Measurements from ENCODE around the gene ABHD16B. TPM values are rescaled to one million over a fixed set of nuclear protein-coding genes. Genes with fewer than 3 reads are reported as not detected.

ABHD16B gene
- total and polyA plus RNA-seq, 9 donors: not detected

GRCh38 chr20:63833776-63834490 is 27.4 kb upstream of the ABHD16B start:
- H3K36me3 ChIP-seq (ENCODE audit: control insufficient read depth, insufficient read depth, low read length): no peaks in the 10 kb centered on the region
- 66% methylated on average over 15 of the region's 20 CpGs for WGBS (ENCODE audit: insufficient coverage)
- H3K4me3 ChIP-seq (ENCODE audit: low read length): no peak overlapping the region
- H3K27me3 ChIP-seq (ENCODE audit: control insufficient read depth, insufficient read depth, low read length): peaks cover 7% of the 10 kb centered on the region
- H3K27ac ChIP-seq (ENCODE audit: low read length): peak overlapping the region; percentile 98
- no peaks in the 10 kb centered on the region for H3K9me3 ChIP-seq (replicated peaks; ENCODE audit: control insufficient read depth, low read depth, low read length)
- H3K4me1 ChIP-seq (ENCODE audit: control insufficient read depth, insufficient read depth, low read length): peaks cover 72% of the 10 kb centered on the region
- DNase-seq: no peak

- peak; percentile 38 for DNase-seq
- Histone ChIP-seq H3K4me3 (ENCODE audit: low read length) (no peak overlapping the region), H3K27me3 (ENCODE audit: control insufficient read depth, insufficient read depth, low read length) (peaks cover 3% of the 10 kb centered on the region), H3K4me1 (ENCODE audit: control insufficient read depth, insufficient read depth, low read length) (peaks cover 69% of the 10 kb centered on the region), H3K9me3 (replicated peaks; ENCODE audit: control insufficient read depth, low read depth, low read length) (no peaks in the 10 kb centered on the region), H3K36me3 (ENCODE audit: control insufficient read depth, insufficient read depth, low read length) (no peaks in the 10 kb centered on the region), H3K27ac (ENCODE audit: low read length) (peak overlapping the region; percentile 98)
- WGBS (ENCODE audit: insufficient coverage): 88% methylated on average over 4 of the region's 9 CpGs
These were observed 26.8 kb upstream of the ABHD16B start for GRCh38 chr20:63834491-63834880.

- H3K27me3 ChIP-seq (ENCODE audit: control insufficient read depth, insufficient read depth, low read length): no peaks in the 10 kb centered on the region
- H3K4me3 ChIP-seq (ENCODE audit: low read length): no peak overlapping the region
- WGBS (ENCODE audit: insufficient coverage): 17% methylated on average over 19 of the region's 21 CpGs
- no peaks in the 10 kb centered on the region for H3K36me3 ChIP-seq (ENCODE audit: control insufficient read depth, insufficient read depth, low read length)
- peaks cover 65% of the 10 kb centered on the region for H3K4me1 ChIP-seq (ENCODE audit: control insufficient read depth, insufficient read depth, low read length)
- H3K27ac ChIP-seq (ENCODE audit: low read length): peak overlapping the region; percentile 98
- peak; percentile 97 for DNase-seq
- no peaks in the 10 kb centered on the region for H3K9me3 ChIP-seq (replicated peaks; ENCODE audit: control insufficient read depth, low read depth, low read length)
These were observed 26.1 kb upstream of the ABHD16B start for GRCh38 chr20:63835021-63835858.

- Histone ChIP-seq H3K36me3 (ENCODE audit: control insufficient read depth, insufficient read depth, low read length) (no peaks in the 10 kb centered on the region), H3K4me1 (ENCODE audit: control insufficient read depth, insufficient read depth, low read length) (peaks cover 65% of the 10 kb centered on the region), H3K4me3 (ENCODE audit: low read length) (no peak overlapping the region), H3K27me3 (ENCODE audit: control insufficient read depth, insufficient read depth, low read length) (no peaks in the 10 kb centered on the region), H3K27ac (ENCODE audit: low read length) (peak overlapping the region; percentile 93), H3K9me3 (replicated peaks; ENCODE audit: control insufficient read depth, low read depth, low read length) (no peaks in the 10 kb centered on the region)
- DNase-seq: peak; percentile 82
- WGBS (ENCODE audit: insufficient coverage): 64% methylated on average over 22 of the region's 27 CpGs
These were observed 24.6 kb upstream of the ABHD16B start for GRCh38 chr20:63836458-63837344.

GRCh38 chr20:63837479-63837878 is 23.8 kb upstream of the ABHD16B start:
- Histone ChIP-seq H3K36me3 (ENCODE audit: control insufficient read depth, insufficient read depth, low read length) (no peaks in the 10 kb centered on the region), H3K27ac (ENCODE audit: low read length) (peak overlapping the region; percentile 93), H3K9me3 (replicated peaks; ENCODE audit: control insufficient read depth, low read depth, low read length) (no peaks in the 10 kb centered on the region), H3K27me3 (ENCODE audit: control insufficient read depth, insufficient read depth, low read length) (no peaks in the 10 kb centered on the region), H3K4me1 (ENCODE audit: control insufficient read depth, insufficient read depth, low read length) (peaks cover 60% of the 10 kb centered on the region), H3K4me3 (ENCODE audit: low read length) (no peak overlapping the region)
- no peak for DNase-seq
- WGBS (ENCODE audit: insufficient coverage): 51% methylated on average over 7 of the region's 8 CpGs

- Histone ChIP-seq H3K27me3 (ENCODE audit: control insufficient read depth, insufficient read depth, low read length) (no peaks in the 10 kb centered on the region), H3K4me3 (ENCODE audit: low read length) (no peak overlapping the region), H3K4me1 (ENCODE audit: control insufficient read depth, insufficient read depth, low read length) (peaks cover 51% of the 10 kb centered on the region), H3K9me3 (replicated peaks; ENCODE audit: control insufficient read depth, low read depth, low read length) (no peaks in the 10 kb centered on the region), H3K27ac (ENCODE audit: low read length) (no peak overlapping the region), H3K36me3 (ENCODE audit: control insufficient read depth, insufficient read depth, low read length) (no peaks in the 10 kb centered on the region)
- DNase-seq: no peak
- WGBS (ENCODE audit: insufficient coverage): 67% methylated on average over 13 of the region's 13 CpGs
These were observed 21.7 kb upstream of the ABHD16B start for GRCh38 chr20:63839620-63840019.

- Histone ChIP-seq H3K27ac (ENCODE audit: low read length) (no peak overlapping the region), H3K4me3 (ENCODE audit: low read length) (no peak overlapping the region), H3K9me3 (replicated peaks; ENCODE audit: control insufficient read depth, low read depth, low read length) (no peaks in the 10 kb centered on the region), H3K27me3 (ENCODE audit: control insufficient read depth, insufficient read depth, low read length) (no peaks in the 10 kb centered on the region), H3K36me3 (ENCODE audit: control insufficient read depth, insufficient read depth, low read length) (no peaks in the 10 kb centered on the region), H3K4me1 (ENCODE audit: control insufficient read depth, insufficient read depth, low read length) (peaks cover 49% of the 10 kb centered on the region)
- WGBS (ENCODE audit: insufficient coverage): 84% methylated on average over 9 of the region's 11 CpGs
- no peak for DNase-seq
These were observed 20.9 kb upstream of the ABHD16B start for GRCh38 chr20:63840405-63840828.

GRCh38 chr20:63842258-63842657 is 19.0 kb upstream of the ABHD16B start:
- H3K9me3 ChIP-seq (replicated peaks; ENCODE audit: control insufficient read depth, low read depth, low read length): no peaks in the 10 kb centered on the region
- H3K27ac ChIP-seq (ENCODE audit: low read length): no peak overlapping the region
- no peak overlapping the region for H3K4me3 ChIP-seq (ENCODE audit: low read length)
- H3K4me1 ChIP-seq (ENCODE audit: control insufficient read depth, insufficient read depth, low read length): peaks cover 52% of the 10 kb centered on the region
- H3K27me3 ChIP-seq (ENCODE audit: control insufficient read depth, insufficient read depth, low read length): no peaks in the 10 kb centered on the region
- DNase-seq: no peak
- WGBS (ENCODE audit: insufficient coverage): 71% methylated on average over 9 of the region's 9 CpGs
- H3K36me3 ChIP-seq (ENCODE audit: control insufficient read depth, insufficient read depth, low read length): no peaks in the 10 kb centered on the region

GRCh38 chr20:63843222-63843621 is 18.1 kb upstream of the ABHD16B start:
- Histone ChIP-seq H3K36me3 (ENCODE audit: control insufficient read depth, insufficient read depth, low read length) (no peaks in the 10 kb centered on the region), H3K4me1 (ENCODE audit: control insufficient read depth, insufficient read depth, low read length) (peaks cover 52% of the 10 kb centered on the region), H3K9me3 (replicated peaks; ENCODE audit: control insufficient read depth, low read depth, low read length) (no peaks in the 10 kb centered on the region), H3K27ac (ENCODE audit: low read length) (no peak overlapping the region), H3K4me3 (ENCODE audit: low read length) (no peak overlapping the region), H3K27me3 (ENCODE audit: control insufficient read depth, insufficient read depth, low read length) (no peaks in the 10 kb centered on the region)
- DNase-seq: no peak
- 85% methylated on average over 12 of the region's 12 CpGs for WGBS (ENCODE audit: insufficient coverage)

GRCh38 chr20:63843778-63844177 is 17.5 kb upstream of the ABHD16B start:
- no peak for DNase-seq
- H3K4me3 ChIP-seq (ENCODE audit: low read length): no peak overlapping the region
- H3K9me3 ChIP-seq (replicated peaks; ENCODE audit: control insufficient read depth, low read depth, low read length): no peaks in the 10 kb centered on the region
- peaks cover 50% of the 10 kb centered on the region for H3K4me1 ChIP-seq (ENCODE audit: control insufficient read depth, insufficient read depth, low read length)
- 70% methylated on average over 13 of the region's 16 CpGs for WGBS (ENCODE audit: insufficient coverage)
- no peaks in the 10 kb centered on the region for H3K36me3 ChIP-seq (ENCODE audit: control insufficient read depth, insufficient read depth, low read length)
- H3K27ac ChIP-seq (ENCODE audit: low read length): no peak overlapping the region
- H3K27me3 ChIP-seq (ENCODE audit: control insufficient read depth, insufficient read depth, low read length): no peaks in the 10 kb centered on the region
